ENCODE data around the gene ABCG1.

Gene ABCG1

DNA sequence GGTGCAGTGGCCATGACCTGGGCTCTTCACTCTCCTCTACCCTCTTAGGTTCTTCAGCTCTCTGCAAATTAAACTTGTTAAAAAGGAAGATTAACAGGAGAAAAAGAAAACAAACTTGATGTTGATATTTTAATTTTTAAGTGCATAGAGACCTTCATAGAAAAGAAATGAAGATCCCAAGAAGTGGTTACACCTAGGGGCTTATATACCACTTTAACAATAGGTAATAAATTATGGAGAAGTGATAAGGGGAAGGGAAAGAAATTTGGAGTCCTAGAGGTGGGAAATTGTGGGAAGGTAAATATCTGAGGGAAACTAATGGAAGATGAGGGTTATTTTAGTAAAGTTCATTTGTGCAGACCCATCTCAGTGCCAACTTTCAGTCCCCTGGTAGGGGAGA is 112.7 kb downstream of the ABCG1 start:
- no peak for DNase-seq

DNA sequence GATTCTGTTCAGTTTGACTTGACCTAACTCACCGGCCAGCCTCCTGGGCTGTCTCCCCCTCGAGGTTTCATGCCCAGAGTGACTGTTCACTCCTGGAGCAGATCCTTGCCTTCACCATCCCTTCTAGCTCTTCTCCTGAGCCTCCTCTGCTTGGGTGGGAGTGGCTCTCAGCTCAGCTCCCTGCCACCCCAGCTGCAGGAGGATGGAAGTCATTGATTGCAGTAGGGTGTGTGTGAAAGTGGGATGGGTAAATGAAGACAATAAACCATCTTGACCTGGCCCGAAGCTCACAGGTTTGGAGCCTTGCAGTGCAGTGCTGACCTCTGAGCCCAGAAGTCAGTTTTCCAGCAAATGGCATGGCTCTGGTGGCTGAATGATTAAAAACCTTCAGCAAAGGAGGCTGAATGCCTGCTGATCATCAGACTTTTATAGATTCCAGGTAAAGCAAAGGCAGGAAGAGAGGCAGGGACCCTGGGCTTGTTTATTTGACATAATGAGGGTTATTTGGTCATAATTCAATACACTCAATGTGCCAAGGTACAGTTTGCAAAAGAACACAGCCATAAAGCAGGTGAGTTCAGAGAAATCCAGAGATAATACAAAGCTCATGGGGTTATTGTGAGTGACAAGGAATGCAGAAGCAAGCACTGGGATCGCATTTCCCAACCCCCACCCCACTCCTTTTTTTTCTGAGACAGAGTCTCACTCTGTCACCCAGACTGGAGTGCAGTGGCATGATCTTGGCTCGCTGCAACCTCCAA is 113.8 kb downstream of the ABCG1 start:
- DNase-seq = no peak

DNA sequence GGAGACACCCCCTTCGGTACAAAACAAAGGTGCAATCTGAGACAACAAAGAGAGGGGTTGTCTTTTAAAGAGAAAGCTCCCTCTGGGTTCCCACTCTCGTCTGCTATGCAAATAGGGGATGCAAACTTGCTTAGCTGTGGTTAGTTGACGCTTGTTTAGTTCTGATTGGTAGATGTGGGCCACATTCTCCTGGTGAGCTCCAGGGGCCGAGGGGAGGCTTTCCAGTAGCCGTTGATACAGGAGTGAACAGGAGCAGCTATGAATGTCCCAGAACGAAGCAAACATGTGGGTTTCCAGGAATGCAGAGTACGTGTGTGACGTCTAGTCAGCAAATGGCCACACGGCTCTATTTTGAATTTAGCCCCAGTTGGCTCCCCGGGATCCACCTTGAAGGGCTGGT is 117.1 kb downstream of the ABCG1 start:
- no peak for DNase-seq

- DNase-seq = no peak
Observed at GRCh38 chr21:42337276-42337675, 118.3 kb downstream of the ABCG1 start.

DNA sequence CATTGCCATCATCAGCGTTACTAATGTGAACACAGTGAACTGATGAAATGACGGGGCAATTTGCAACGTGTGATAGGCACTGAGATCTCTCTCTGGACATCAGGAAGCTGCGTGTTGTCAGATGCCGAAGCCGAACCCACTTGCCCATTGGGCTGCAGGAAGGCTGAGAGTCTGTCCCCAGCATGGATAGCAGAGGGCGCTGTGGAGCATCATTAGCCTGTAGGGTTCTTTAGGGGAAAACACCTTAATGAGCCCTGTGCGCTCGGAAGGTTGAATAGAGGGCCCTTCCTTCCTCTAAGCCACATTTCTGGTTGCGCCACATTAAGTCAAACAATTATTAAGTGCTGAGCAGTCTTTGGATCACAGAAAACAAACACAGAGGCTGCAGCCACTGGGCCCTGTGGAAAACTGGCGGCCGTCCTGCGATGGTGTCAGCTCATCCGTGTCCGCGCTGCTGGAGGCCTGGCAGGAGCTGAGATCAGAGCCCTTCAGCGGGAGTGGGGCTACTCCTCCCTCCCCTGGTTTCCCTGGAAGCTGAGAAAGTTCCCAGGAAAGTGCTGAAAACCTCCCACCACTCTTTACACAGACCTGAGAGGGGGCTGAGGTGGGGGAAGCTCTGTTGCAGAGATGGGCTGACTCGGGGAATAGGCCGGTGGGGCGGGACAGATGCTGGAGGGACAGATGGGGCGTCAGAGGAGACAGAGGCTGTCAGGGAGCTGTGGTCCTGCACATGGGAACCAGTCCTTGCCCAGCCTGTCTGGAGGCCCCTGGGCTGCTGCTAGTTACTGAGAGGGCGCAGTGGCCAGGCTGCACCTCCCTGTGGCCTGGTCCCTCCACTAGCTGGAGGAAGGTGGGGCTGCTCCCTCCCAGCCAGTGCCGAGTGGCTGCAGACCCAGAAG is 119.1 kb downstream of the ABCG1 start:
- DNase-seq = peak; percentile 71

DNA sequence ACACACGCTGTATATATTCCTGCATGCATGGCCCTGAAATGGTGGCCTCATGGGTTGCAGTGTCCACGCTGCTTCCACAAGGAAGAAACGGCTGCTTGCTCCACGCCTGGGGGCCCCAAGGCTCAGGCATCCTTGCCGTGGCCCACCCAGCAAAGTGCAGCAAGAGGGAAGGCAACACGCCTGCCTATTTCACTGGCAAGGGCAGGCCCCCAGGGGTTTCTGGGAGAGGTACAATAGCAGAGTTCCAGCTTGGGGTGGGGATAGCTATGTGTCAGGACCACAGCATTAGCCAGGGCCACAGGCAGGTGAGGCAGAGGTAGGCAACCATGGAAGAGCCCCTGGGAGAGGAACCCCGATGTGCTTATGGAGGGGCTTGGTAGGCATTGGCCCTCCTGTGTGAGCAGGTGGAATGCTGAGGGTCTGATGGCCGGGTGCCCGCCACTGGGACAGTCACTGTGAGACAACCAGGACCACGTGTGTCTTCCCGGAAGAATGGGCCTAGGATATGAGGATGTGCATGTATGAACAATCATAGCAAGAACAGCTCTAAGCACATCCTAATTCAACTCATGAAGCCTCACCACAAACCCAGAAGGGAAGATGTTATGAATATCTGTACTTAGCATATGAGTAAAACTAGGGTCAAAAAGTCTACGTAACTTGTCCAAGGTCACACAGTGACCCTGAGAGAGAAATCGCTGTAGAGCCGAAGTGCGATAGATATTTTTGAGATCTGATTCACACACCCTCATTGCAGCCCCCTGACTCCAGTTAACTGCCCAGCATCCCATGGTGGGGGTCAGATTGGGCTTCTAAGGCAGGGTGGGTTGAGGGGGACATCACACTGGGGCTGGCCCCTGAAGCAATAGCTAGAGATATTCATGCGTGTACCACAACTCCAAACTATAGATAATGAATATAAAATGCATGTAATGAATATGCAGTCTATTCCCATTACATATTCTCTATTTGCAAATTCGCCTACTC is 120.1 kb downstream of the ABCG1 start:
- no peak for DNase-seq

GRCh38 chr21:42340187-42341050 is 121.5 kb downstream of the ABCG1 start:
- DNase-seq = no peak

DNA sequence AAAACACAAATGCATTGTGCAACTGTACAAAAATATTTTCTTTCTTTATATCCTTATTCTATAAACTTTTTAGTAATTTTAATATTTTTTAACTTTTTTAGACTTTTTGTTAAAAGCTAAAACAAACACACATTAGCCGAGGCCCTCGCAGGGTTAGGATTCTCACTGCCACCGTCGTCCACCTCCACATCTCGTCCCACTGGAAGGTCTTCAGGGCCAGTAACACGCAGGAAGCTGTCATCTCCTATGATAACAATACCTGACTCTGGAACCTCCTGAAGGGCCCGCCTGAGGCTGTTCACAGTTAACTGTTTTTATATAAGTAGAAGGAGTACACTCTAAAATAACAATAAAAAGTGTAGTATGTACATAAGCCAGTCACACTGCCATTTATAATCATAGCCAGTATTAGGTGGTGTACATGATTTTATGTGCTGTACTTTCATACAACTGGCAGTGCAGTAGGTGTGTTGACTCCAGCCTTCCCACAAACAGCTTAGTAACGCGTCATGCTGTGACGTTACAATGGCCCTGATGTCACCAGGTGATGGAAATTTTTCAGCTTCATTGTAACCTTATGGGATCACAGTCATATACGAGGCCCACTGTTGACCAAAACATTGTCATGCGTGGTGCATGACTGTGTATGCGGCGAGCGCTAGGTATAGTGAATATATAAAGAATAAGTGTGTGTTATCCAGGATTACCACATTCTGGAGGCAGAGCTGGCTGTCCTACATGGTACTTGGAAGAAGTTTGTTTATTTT is 123.0 kb downstream of the ABCG1 start:
- no peak for DNase-seq

- no peak for DNase-seq
Observed at GRCh38 chr21:42343101-42343500, 124.2 kb downstream of the ABCG1 start.

- DNase-seq = no peak
Observed at GRCh38 chr21:42343556-42343955, 124.6 kb downstream of the ABCG1 start.

DNA sequence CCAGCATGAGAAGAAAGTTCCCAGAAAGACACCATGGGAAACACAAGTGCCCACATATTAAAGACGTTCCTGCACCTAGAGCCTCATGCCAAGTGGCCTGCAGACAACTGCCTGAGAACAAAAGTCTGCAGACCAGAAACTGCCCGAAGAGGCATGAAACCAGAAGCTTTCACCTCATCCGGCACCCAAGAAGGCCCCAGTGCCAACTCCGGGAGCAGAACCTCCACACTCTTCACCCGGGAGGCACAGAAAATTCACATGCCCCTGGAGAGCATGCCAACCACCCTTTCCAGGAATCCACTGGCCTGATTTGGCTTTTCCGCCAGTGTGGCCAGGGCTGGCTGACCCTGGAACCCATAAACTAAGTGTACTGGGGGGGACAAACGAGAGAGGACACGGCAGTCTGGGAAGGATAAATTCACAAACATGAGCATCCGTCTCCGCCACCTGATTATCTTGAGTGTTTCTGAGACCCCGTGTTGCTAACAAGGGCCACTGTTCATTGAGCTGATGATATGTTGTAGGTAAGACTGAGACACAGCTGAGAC is 125.1 kb downstream of the ABCG1 start:
- DNase-seq = no peak

DNA sequence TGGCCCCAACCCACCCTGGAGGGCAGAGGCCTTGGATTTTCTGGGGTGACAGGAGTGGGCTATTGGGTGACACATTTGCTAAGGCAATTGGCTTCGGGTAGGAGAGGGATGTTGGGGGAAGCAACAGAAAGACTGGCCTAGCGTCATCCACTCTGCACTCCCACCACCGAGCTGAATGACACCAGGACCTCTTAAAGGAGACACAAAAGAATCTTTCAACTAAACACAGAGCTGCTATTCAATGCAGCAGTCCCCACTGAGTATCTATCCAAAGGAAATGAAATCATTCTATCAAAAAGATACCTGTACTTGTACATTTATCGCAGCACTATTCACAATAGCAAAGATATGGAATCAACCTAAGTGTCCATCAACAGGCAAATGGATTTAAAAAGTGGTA is 125.7 kb downstream of the ABCG1 start:
- no peak for DNase-seq

- DNase-seq = no peak
Observed at GRCh38 chr21:42346441-42346840, 127.5 kb downstream of the ABCG1 start.
